CD8-positive, alpha-beta memory T cell (primary cell): Measurements from ENCODE around the gene CHST15. TPM values are rescaled to one million over a fixed set of nuclear protein-coding genes. Genes with fewer than 3 reads are reported as not detected.

Experiments used
- CTCF ChIA-PET: fragments of 350-600 bp; sonication (Branson Sonifier 250); formaldehyde crosslinking; loops from one replicate; lab custom pipeline; 2021; ENCODE audit warnings: antibody characterized with exemption; lab: Charles Lee
- POLR2A ChIA-PET: fragments of 350-600 bp; sonication (Branson Sonifier 250); formaldehyde crosslinking; loops from one replicate; lab custom pipeline; 2021; ENCODE audit warnings: antibody characterized with exemption; lab: Charles Lee
- DNase-seq, 5 donors: peaks; one replicate each; pipeline versions ENCODE4 v3.0.0 to v3.0.0-alpha.2; 2020 to 2022; ENCODE audit warnings: mixed read lengths in 1 of 5
- H3K27ac ChIP-seq: one replicate; pipeline ENCODE4 v1.7.0; 2013; ENCODE audit warnings: low read depth, mild to moderate bottlenecking, low read length, moderate library complexity
- H3K27me3 ChIP-seq: 2 replicates; pipeline ENCODE4 v1.7.0; 2013; ENCODE audit warnings: low read length, mild to moderate bottlenecking; ENCODE audit not compliant: insufficient read depth, poor library complexity, severe bottlenecking
- H3K36me3 ChIP-seq: 2 replicates; pipeline ENCODE4 v1.7.0; 2013; ENCODE audit warnings: mild to moderate bottlenecking, low read length, moderate library complexity; ENCODE audit not compliant: insufficient read depth
- H3K4me1 ChIP-seq: 2 replicates; pipeline ENCODE4 v1.7.0; 2013; ENCODE audit warnings: mild to moderate bottlenecking, low read length, moderate library complexity; ENCODE audit not compliant: insufficient read depth
- H3K4me3 ChIP-seq: 2 replicates; pipeline ENCODE4 v1.7.0; 2013; ENCODE audit warnings: mild to moderate bottlenecking, low read length
- H3K9me3 ChIP-seq: 2 replicates; pipeline ENCODE4 v1.7.0; 2013; ENCODE audit warnings: mild to moderate bottlenecking, low read length
- H3K27ac Mint-ChIP-seq, 8 donors: one replicate each; pipeline ENCODE4 v1.8.0; 2020 to 2021; ENCODE audit warnings: mixed read lengths in 8 of 8, mild to moderate bottlenecking in 6 of 8, inconsistent platforms in 3 of 8, moderate library complexity in 3 of 8
- H3K27me3 Mint-ChIP-seq, 2 donors: one replicate each; pipeline ENCODE4 v1.8.0; 2020 to 2021; ENCODE audit warnings: mixed read lengths in 2 of 2, mild to moderate bottlenecking in 1 of 2, moderate library complexity in 1 of 2
- H3K36me3 Mint-ChIP-seq, 3 donors: one replicate each; pipeline ENCODE4 v1.8.0; 2020 to 2021; ENCODE audit warnings: mixed read lengths in 3 of 3, inconsistent platforms in 1 of 3, mild to moderate bottlenecking in 1 of 3
- H3K4me1 Mint-ChIP-seq, 3 donors: one replicate each; pipeline ENCODE4 v1.8.0; 2020 to 2021; ENCODE audit warnings: mixed read lengths in 3 of 3, inconsistent platforms in 1 of 3, mild to moderate bottlenecking in 1 of 3
- H3K4me3 Mint-ChIP-seq, 7 donors: one replicate each; pipeline ENCODE4 v1.8.0; 2020 to 2021; ENCODE audit warnings: mixed read lengths in 7 of 7, mild to moderate bottlenecking in 6 of 7, moderate library complexity in 4 of 7, inconsistent platforms in 2 of 7
- H3K9me3 Mint-ChIP-seq, 5 donors: one replicate each; pipeline ENCODE4 v1.8.0; 2020 to 2022; ENCODE audit warnings: mixed read lengths in 5 of 5, mild to moderate bottlenecking in 3 of 5, moderate library complexity in 2 of 5, inconsistent platforms in 1 of 5
- polyA plus RNA-seq: library from polyadenylated mRNA; unstranded; fragments of 300-500 nt; fragmentation: Illumina TruSeq; gene quantifications from one replicate; pipeline ENCODE4 v1.2.3, GENCODE V29; 2021
- total RNA-seq, 2 experiments: library from RNA; stranded (reverse); gene quantifications; one replicate each; pipeline ENCODE4 v1.2.3, GENCODE V29; 2021

CHST15 gene
- total and polyA plus RNA-seq, 3 experiments from 2014 or later, result 0.18 to 0.24 TPM; not detected in 1

GRCh38 chr10:124126145-124126982, 33.0 kb upstream of the CHST15 start:
- H3K36me3 Mint-ChIP-seq, result no peaks in the 10 kb centered on the region
- H3K27me3 ChIP-seq, result no peaks in the 10 kb centered on the region

GRCh38 chr10:124125305-124126116, 32.1 kb upstream of the CHST15 start:
- Histone ChIP-seq H3K4me1 (no peaks in the 10 kb centered on the region), H3K27me3 (no peaks in the 10 kb centered on the region), H3K4me3 (no peak overlapping the region), H3K9me3 (no peaks in the 10 kb centered on the region), H3K27ac (no peak overlapping the region), H3K36me3 (no peaks in the 10 kb centered on the region)
- Mint-ChIP-seq H3K27me3 (peaks cover 0 to 4% of the 10 kb centered on the region in 2 donors), H3K4me1 (no peaks in the 10 kb centered on the region), H3K36me3 (no peaks in the 10 kb centered on the region), H3K9me3 (no peaks in the 10 kb centered on the region), H3K4me3 (no peak overlapping the region), H3K27ac (no peak overlapping the region)
- POLR2A ChIA-PET, result no interaction called here
- CTCF ChIA-PET, result no interaction called here
- no peak for DNase-seq

More at GRCh38 chr10:124126145-124126982, 33.0 kb upstream of the CHST15 start:
- Histone ChIP-seq H3K36me3 (no peaks in the 10 kb centered on the region), H3K4me3 (no peak overlapping the region), H3K9me3 (no peaks in the 10 kb centered on the region), H3K4me1 (no peaks in the 10 kb centered on the region), H3K27ac (no peak overlapping the region)
- Mint-ChIP-seq H3K27me3 (peaks cover 7 to 8% of the 10 kb centered on the region in 2 donors), H3K27ac (no peak overlapping the region), H3K9me3 (no peaks in the 10 kb centered on the region), H3K4me1 (no peaks in the 10 kb centered on the region), H3K4me3 (no peak overlapping the region)
- DNase-seq, result no peak
- CTCF ChIA-PET, result interaction anchor here (1.4 kb wide), 1 partner anchor 9 kb away, joined by 3 read pairs; no protein-coding TSS in a partner anchor
- POLR2A ChIA-PET, result no interaction called here

DNA sequence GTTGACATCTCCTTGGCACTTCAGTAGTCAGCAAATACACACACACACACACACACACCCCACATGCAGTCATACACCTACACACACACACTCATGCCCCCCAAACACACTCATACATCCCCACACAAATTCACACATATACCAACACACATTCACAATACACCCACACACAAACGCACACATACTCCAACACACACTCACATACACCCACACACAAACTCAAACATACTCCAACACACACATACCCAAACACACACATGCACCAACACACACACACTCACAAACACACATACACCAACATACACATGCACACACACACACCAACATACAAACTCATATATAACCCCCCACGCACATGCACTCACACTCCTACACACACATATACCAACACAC, 31.4 kb upstream of the CHST15 start:
- POLR2A ChIA-PET, result no interaction called here
- H3K4me1 ChIP-seq, result peaks cover 5% of the 10 kb centered on the region
- no peak for DNase-seq
- Mint-ChIP-seq H3K4me1 (no peaks in the 10 kb centered on the region), H3K9me3 (no peaks in the 10 kb centered on the region), H3K27me3 (peaks cover 0 to 2% of the 10 kb centered on the region in 2 donors), H3K36me3 (no peaks in the 10 kb centered on the region), H3K4me3 (no peak overlapping the region), H3K27ac (no peak overlapping the region)
- H3K4me3 ChIP-seq, result no peak overlapping the region
- H3K36me3 ChIP-seq, result no peaks in the 10 kb centered on the region
- H3K27me3 ChIP-seq, result no peaks in the 10 kb centered on the region
- CTCF ChIA-PET, result no interaction called here
- no peaks in the 10 kb centered on the region for H3K9me3 ChIP-seq
- H3K27ac ChIP-seq, result no peak overlapping the region

DNA sequence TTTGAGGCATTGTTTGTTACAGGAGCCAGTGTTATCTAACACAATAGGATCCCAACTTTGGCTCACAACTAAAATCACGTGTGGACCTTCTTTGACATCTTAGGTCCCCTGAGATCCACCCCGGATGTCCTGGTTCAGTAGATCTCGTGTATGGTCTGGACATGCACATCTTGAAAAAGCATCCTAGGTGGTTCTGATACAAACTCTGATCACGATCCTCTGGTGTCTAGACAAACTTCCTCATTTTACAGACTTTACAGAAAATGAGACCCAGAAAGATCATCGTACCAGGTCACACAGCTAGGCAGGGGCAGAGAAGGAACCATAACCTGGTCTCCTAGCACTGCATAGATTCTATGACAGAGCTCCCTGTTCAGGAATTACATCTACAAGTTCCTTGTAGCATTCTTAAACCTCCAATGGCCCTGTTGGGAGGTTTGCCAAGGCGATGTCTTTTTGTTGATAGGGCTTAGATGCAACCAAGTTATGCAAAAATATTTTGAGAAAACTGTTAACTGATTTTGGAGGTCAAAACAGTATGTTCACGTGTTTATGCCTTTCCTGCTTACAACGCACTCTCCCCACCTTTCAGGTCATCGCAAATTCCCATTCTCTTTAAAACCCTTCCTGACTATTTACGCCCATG, 30.8 kb upstream of the CHST15 start:
- Histone ChIP-seq H3K27ac (no peak overlapping the region), H3K4me3 (no peak overlapping the region), H3K36me3 (no peaks in the 10 kb centered on the region), H3K27me3 (no peaks in the 10 kb centered on the region), H3K4me1 (peaks cover 5% of the 10 kb centered on the region), H3K9me3 (no peaks in the 10 kb centered on the region)
- Mint-ChIP-seq H3K27ac (no peak overlapping the region), H3K9me3 (no peaks in the 10 kb centered on the region), H3K36me3 (no peaks in the 10 kb centered on the region), H3K4me3 (no peak overlapping the region), H3K27me3 (no peaks in the 10 kb centered on the region), H3K4me1 (no peaks in the 10 kb centered on the region)
- ChIA-PET POLR2A (no interaction called here), CTCF (no interaction called here)
- no peak for DNase-seq

DNA sequence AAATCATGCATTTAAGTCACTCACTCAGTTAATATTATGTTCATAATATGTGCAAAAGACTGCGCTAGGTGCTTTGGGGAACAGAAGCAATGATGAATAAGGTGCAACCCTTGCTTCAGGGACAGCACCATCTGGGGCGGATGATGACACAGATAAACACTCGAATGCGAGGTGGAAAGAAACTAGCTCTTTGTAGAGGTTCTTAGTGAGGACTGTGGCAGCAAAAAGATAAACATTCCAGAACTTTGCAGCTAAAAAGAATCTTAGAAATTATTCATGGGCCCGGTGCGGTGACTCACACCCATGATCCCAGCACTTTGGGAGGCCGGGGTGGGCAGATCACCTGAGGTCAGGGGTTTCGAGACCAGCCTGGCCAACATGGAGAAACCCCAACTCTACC, 29.8 kb upstream of the CHST15 start:
- Histone ChIP-seq H3K27me3 (no peaks in the 10 kb centered on the region), H3K9me3 (no peaks in the 10 kb centered on the region), H3K36me3 (no peaks in the 10 kb centered on the region), H3K27ac (no peak overlapping the region), H3K4me3 (no peak overlapping the region), H3K4me1 (peaks cover 5% of the 10 kb centered on the region)
- H3K27me3 Mint-ChIP-seq, result no peaks in the 10 kb centered on the region
- no peaks in the 10 kb centered on the region for H3K4me1 Mint-ChIP-seq
- H3K4me3 Mint-ChIP-seq, result no peak overlapping the region
- DNase-seq, result no peak
- ChIA-PET POLR2A (no interaction called here), CTCF (no interaction called here)
- H3K27ac Mint-ChIP-seq, result no peak overlapping the region
- H3K36me3 Mint-ChIP-seq, result no peaks in the 10 kb centered on the region
- H3K9me3 Mint-ChIP-seq, result no peaks in the 10 kb centered on the region

GRCh38 chr10:124122211-124122610, 28.8 kb upstream of the CHST15 start:
- no peak overlapping the region for H3K4me3 ChIP-seq
- H3K27me3 Mint-ChIP-seq, result peaks cover 0 to 7% of the 10 kb centered on the region in 2 donors
- H3K27ac Mint-ChIP-seq, result no peak overlapping the region
- H3K27ac ChIP-seq, result no peak overlapping the region
- ChIA-PET CTCF (no interaction called here), POLR2A (no interaction called here)
- H3K9me3 Mint-ChIP-seq, result no peaks in the 10 kb centered on the region
- H3K9me3 ChIP-seq, result no peaks in the 10 kb centered on the region
- no peaks in the 10 kb centered on the region for H3K36me3 Mint-ChIP-seq
- no peaks in the 10 kb centered on the region for H3K36me3 ChIP-seq
- H3K27me3 ChIP-seq, result no peaks in the 10 kb centered on the region
- no peak overlapping the region for H3K4me3 Mint-ChIP-seq
- no peak for DNase-seq
- peaks cover 5% of the 10 kb centered on the region for H3K4me1 ChIP-seq
- H3K4me1 Mint-ChIP-seq, result no peaks in the 10 kb centered on the region

GRCh38 chr10:124120410-124121061, 27.1 kb upstream of the CHST15 start:
- POLR2A ChIA-PET, result no interaction called here
- Histone ChIP-seq H3K9me3 (no peaks in the 10 kb centered on the region), H3K27me3 (no peaks in the 10 kb centered on the region), H3K4me1 (peaks cover 5% of the 10 kb centered on the region), H3K36me3 (no peaks in the 10 kb centered on the region), H3K4me3 (no peak overlapping the region), H3K27ac (no peak overlapping the region)
- Mint-ChIP-seq H3K9me3 (no peaks in the 10 kb centered on the region), H3K27ac (no peak overlapping the region), H3K4me1 (no peaks in the 10 kb centered on the region), H3K27me3 (peaks cover 0 to 7% of the 10 kb centered on the region in 2 donors), H3K4me3 (no peak overlapping the region), H3K36me3 (no peaks in the 10 kb centered on the region)
- no peak for DNase-seq
- CTCF ChIA-PET, result no interaction called here
